Measurements from ENCODE around the gene ZPBP.

- TF ChIP-seq POLR2A (IDR thresholded peaks at IDR 0.05; ENCODE audit: low read depth, low read length): no peak
- no peak for TF ChIP-seq POLR2AphosphoS5 (IDR thresholded peaks at IDR 0.05; ENCODE audit: low read depth, low read length)
- no peak for TF ChIP-seq TAF1 (IDR thresholded peaks at IDR 0.05; ENCODE audit: borderline replicate concordance, low read depth, low read length)
Measured at GRCh38 chr7:50062951-50063350, 30.1 kb downstream of the ZPBP start.

Measured in GM12892 (cell line).